PFSK-1 (cell line): ENCODE measurements around the gene STK24.

ENCODE experiments used
- FOXP2 ChIP-seq: optimal IDR thresholded peaks from 2 replicates; pipeline ENCODE3; 2011; ENCODE audit warnings: borderline replicate concordance, control low read depth, inconsistent platforms; ENCODE audit not compliant: insufficient read depth; ENCODE audit errors: extremely low read length, extremely low read depth
- POLR2AphosphoS5 ChIP-seq: IDR thresholded peaks from 2 replicates; pipeline ENCODE4 v1.6.1; 2012; ENCODE audit warnings: low read depth, mild to moderate bottlenecking, control low read depth, low read length, moderate library complexity
- SIN3A ChIP-seq: IDR thresholded peaks from 2 replicates; pipeline ENCODE4 v1.6.1; 2012; ENCODE audit warnings: mild to moderate bottlenecking, low read length, moderate library complexity, borderline replicate concordance; ENCODE audit not compliant: insufficient read depth
- TAF1 ChIP-seq: IDR thresholded peaks from 2 replicates; pipeline ENCODE4 v1.6.1; 2012; ENCODE audit warnings: low read length, control low read depth, borderline replicate concordance; ENCODE audit not compliant: insufficient read depth
- TF ChIP-seq, protein P1 (sequence below), 2 experiments: IDR thresholded peaks; 2 replicates each; pipeline versions ENCODE4 v1.6.1 to v1.8.0; 2011 to 2012; ENCODE audit warnings: low read depth in 2 of 2, low read length in 2 of 2, control low read depth in 1 of 2, inconsistent platforms in 1 of 2, mild to moderate bottlenecking in 1 of 2, moderate library complexity in 1 of 2; ENCODE audit not compliant: insufficient read depth in 1 of 2

DNA sequence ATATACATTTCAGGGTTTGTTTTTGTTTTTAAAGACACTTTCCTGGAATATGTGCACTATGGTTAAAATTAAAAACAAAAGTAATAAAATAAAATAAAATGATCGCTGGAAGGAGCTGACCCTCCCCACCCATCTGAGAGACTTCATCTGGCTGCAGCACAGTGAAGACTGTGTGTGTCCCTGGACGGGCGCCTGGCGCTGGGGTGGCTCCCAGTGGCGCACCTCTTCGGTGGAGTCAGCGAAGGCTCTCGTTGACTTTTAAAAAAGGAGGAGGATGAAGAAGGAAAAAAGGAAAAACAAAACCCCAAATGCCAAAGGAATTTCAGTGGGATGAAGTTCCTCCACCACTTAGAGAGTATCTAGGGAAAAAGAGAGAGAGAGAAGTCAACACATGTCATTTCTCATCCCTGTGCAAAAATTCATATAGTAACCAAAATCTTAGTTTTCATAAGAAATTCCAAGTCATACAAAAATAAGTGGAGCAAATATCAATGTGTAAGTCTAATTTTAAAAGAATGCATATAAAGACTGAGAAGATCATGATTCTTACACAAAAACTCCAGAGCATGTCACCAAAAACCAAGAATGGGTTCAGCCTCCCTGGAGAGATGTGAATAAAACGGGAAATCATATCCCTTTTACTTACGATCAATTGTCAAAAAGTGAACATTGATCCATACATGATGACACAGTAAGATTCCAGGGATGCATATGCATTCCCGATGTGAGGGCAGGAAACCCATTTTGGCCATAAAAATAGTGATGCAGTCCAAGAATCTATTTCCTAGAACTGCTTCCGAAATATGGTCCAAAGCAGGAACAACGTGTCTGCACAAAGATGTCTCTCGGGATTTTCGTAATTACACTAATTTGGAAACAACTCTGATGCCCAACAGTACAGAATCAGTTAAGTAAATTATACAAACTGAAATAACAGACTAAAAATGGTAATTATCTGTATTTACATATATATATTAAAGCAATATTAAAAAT lies 123.8 kb downstream of the STK24 start:
- TF ChIP-seq FOXP2, result no peak
- TF ChIP-seq, protein P1, sequence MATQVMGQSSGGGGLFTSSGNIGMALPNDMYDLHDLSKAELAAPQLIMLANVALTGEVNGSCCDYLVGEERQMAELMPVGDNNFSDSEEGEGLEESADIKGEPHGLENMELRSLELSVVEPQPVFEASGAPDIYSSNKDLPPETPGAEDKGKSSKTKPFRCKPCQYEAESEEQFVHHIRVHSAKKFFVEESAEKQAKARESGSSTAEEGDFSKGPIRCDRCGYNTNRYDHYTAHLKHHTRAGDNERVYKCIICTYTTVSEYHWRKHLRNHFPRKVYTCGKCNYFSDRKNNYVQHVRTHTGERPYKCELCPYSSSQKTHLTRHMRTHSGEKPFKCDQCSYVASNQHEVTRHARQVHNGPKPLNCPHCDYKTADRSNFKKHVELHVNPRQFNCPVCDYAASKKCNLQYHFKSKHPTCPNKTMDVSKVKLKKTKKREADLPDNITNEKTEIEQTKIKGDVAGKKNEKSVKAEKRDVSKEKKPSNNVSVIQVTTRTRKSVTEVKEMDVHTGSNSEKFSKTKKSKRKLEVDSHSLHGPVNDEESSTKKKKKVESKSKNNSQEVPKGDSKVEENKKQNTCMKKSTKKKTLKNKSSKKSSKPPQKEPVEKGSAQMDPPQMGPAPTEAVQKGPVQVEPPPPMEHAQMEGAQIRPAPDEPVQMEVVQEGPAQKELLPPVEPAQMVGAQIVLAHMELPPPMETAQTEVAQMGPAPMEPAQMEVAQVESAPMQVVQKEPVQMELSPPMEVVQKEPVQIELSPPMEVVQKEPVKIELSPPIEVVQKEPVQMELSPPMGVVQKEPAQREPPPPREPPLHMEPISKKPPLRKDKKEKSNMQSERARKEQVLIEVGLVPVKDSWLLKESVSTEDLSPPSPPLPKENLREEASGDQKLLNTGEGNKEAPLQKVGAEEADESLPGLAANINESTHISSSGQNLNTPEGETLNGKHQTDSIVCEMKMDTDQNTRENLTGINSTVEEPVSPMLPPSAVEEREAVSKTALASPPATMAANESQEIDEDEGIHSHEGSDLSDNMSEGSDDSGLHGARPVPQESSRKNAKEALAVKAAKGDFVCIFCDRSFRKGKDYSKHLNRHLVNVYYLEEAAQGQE (IDR thresholded peaks at IDR 0.05; ENCODE audit: insufficient read depth in 1 of 2, low read depth in 2 of 2, low read length in 2 of 2), result no peak
- no peak for TF ChIP-seq POLR2AphosphoS5
- no peak for TF ChIP-seq SIN3A
- no peak for TF ChIP-seq TAF1
